K562 (cell line): Measurements from ENCODE around the gene PAN2. TPM values are rescaled to one million over a fixed set of nuclear protein-coding genes. Genes with fewer than 3 reads are reported as not detected.

ENCODE experiments used
- ARID1B ChIP-seq: fragments of 450-650 bp; IDR thresholded peaks from 2 replicates; pipeline ENCODE4 v1.6.1; 2016; ENCODE audit warnings: antibody characterized with exemption, mild to moderate bottlenecking, inconsistent platforms
- BHLHE40 ChIP-seq: IDR thresholded peaks from 2 replicates; pipeline ENCODE4 v1.6.1; 2011; ENCODE audit warnings: low read length, improper control_type of control experiment
- ELF4 ChIP-seq: fragments of 450-650 bp; formaldehyde crosslinking; IDR thresholded peaks from 2 replicates; pipeline ENCODE4 v1.4.0; 2022; ENCODE audit warnings: missing genetic modification characterization
- FOXK2 ChIP-seq, 2 experiments: fragments of 450-650 bp; IDR thresholded peaks in 1 of 2; conservative IDR thresholded peaks in 1 of 2; 2 replicates each; pipeline ENCODE4 v1.6.1; 2016; ENCODE audit warnings: low read depth in 2 of 2, mild to moderate bottlenecking in 1 of 2
- HNRNPUL1 ChIP-seq: fragments of 200-400 bp; formaldehyde crosslinking; IDR thresholded peaks from 2 replicates; pipeline ENCODE4 v1.6.1; 2017; ENCODE audit warnings: low read length
- L3MBTL2 ChIP-seq: fragments of 450-650 bp; IDR thresholded peaks from 2 replicates; pipeline ENCODE4 v1.6.1; 2016; ENCODE audit warnings: mild to moderate bottlenecking, moderate library complexity
- MAFK ChIP-seq: IDR thresholded peaks from 2 replicates; pipeline ENCODE4 v1.6.1; 2011; ENCODE audit warnings: low read length, improper control_type of control experiment
- NCOA4 ChIP-seq: fragments of 450-650 bp; IDR thresholded peaks from 2 replicates; pipeline ENCODE4 v1.6.1; 2018; ENCODE audit warnings: mild to moderate bottlenecking; ENCODE audit not compliant: partially characterized antibody
- NFIC ChIP-seq: fragments of 450-650 bp; IDR thresholded peaks from 2 replicates; pipeline ENCODE4 v1.6.1; 2017; ENCODE audit warnings: mild to moderate bottlenecking, inconsistent platforms
- NR0B1 ChIP-seq: fragments of 450-650 bp; IDR thresholded peaks from one replicate; pipeline ENCODE4 v1.6.1; 2018; ENCODE audit warnings: mild to moderate bottlenecking, moderate library complexity; ENCODE audit not compliant: partially characterized antibody
- NR2C1 ChIP-seq, 2 experiments: fragments of 450-650 bp; IDR thresholded peaks; 2 replicates each; pipeline ENCODE4 v1.6.1; 2017; ENCODE audit warnings: mild to moderate bottlenecking in 2 of 2, antibody characterized with exemption in 1 of 2, inconsistent platforms in 1 of 2, missing compliant biosample characterization in 1 of 2, missing genetic modification characterization in 1 of 2
- PCBP1 ChIP-seq: fragments of 200-400 bp; formaldehyde crosslinking; IDR thresholded peaks from 2 replicates; pipeline ENCODE4 v1.6.1; 2018; ENCODE audit warnings: mild to moderate bottlenecking, low read depth, low read length; ENCODE audit not compliant: poor library complexity, severe bottlenecking
- POLR2A ChIP-seq: fragments of 450-650 bp; conservative IDR thresholded peaks from 2 replicates; pipeline ENCODE4 v1.6.1; 2016
- PURB ChIP-seq: sonication (generic); formaldehyde crosslinking; IDR thresholded peaks from 2 replicates; pipeline ENCODE4 v1.9.0; 2021; ENCODE audit warnings: low read depth, mild to moderate bottlenecking, missing genetic modification reagents
- RBM15 ChIP-seq: fragments of 200-400 bp; formaldehyde crosslinking; IDR thresholded peaks from 2 replicates; pipeline ENCODE4 v1.6.1; 2018; ENCODE audit warnings: mild to moderate bottlenecking, low read length, moderate library complexity; ENCODE audit not compliant: insufficient read depth
- RCOR1 ChIP-seq, 2 experiments: IDR thresholded peaks; 2 replicates each; pipeline ENCODE4 v1.6.1; 2012; ENCODE audit warnings: low read depth in 2 of 2, low read length in 2 of 2, borderline replicate concordance in 1 of 2, improper control_type of control experiment in 1 of 2
- SLC30A9 ChIP-seq: fragments of 250-450 bp; sonication (Bioruptor Pico); IDR thresholded peaks from 2 replicates; pipeline ENCODE4 v1.8.0; 2022; ENCODE audit warnings: mild to moderate bottlenecking, moderate library complexity
- SMAD1 ChIP-seq: fragments of 150-350 bp; IDR thresholded peaks from 2 replicates; pipeline ENCODE4 v1.6.1; 2014; ENCODE audit warnings: low read length, low read depth; ENCODE audit not compliant: partially characterized antibody
- SRSF7 ChIP-seq: fragments of 200-400 bp; formaldehyde crosslinking; optimal IDR thresholded peaks from 2 replicates; pipeline ENCODE3; 2017; ENCODE audit warnings: mild to moderate bottlenecking, low read depth, low read length
- THRAP3 ChIP-seq: fragments of 450-650 bp; IDR thresholded peaks from 2 replicates; pipeline ENCODE4 v1.6.1; 2016; ENCODE audit warnings: mild to moderate bottlenecking, inconsistent platforms, borderline replicate concordance
- ZBTB1 ChIP-seq: sonication (generic); formaldehyde crosslinking; IDR thresholded peaks from 2 replicates; pipeline ENCODE4 v1.8.1; 2023; ENCODE audit warnings: missing genetic modification reagents, low read depth, mild to moderate bottlenecking, borderline replicate concordance
- ZNF121 ChIP-seq: sonication (generic); formaldehyde crosslinking; conservative IDR thresholded peaks from 2 replicates; pipeline ENCODE4 v1.8.0; 2022; ENCODE audit warnings: missing genetic modification reagents
- ZNF140 ChIP-seq: fragments of 250-450 bp; sonication (Bioruptor Pico); IDR thresholded peaks from 2 replicates; pipeline ENCODE4 v1.8.0; 2021; ENCODE audit warnings: moderate library complexity, mild to moderate bottlenecking, inconsistent platforms
- ZNF3 ChIP-seq: fragments of 250-450 bp; sonication (Bioruptor Pico); IDR thresholded peaks from 2 replicates; pipeline ENCODE4 v1.5.0; 2021; ENCODE audit warnings: mild to moderate bottlenecking, moderate library complexity
- ZNF449 ChIP-seq: fragments of 250-450 bp; sonication (Bioruptor Pico); IDR thresholded peaks from 2 replicates; pipeline ENCODE4 v1.8.0; 2022; ENCODE audit warnings: moderate library complexity, mild to moderate bottlenecking, inconsistent platforms
- polyA plus RNA-seq, 8 experiments: library from polyadenylated mRNA; depleted of rRNA in 4 of 8; stranded (reverse) in 5 of 8; unstranded in 3 of 8; fragments of >200 nt; fragmentation: Nextera tagmentation in 2 of 8; fragmentation: Illumina TruSeq in 1 of 8; extraction: Ambion mirVana in 2 of 8; extraction: Trizol in 1 of 8; gene quantifications; 2 replicates each; pipeline versions ENCODE4 v1.2.1 to v1.2.3, GENCODE V29; 2011 to 2014; ENCODE audit warnings: inconsistent platforms in 1 of 8, missing spikeins in 1 of 8
- total RNA-seq, 7 experiments: library from RNA; depleted of rRNA in 6 of 7; stranded (reverse); fragments of >200 nt in 6 of 7; fragmentation: Illumina TruSeq in 2 of 7; extraction: Trizol in 2 of 7; gene quantifications; 2 replicates each; pipeline versions ENCODE4 v1.2.1 to v1.2.3, GENCODE V29; 2011 to 2021; ENCODE audit warnings: low replicate concordance in 1 of 7

PAN2 gene
- total and polyA plus RNA-seq, 9 of the 15 experiments (the other 6 are each of a cell fraction or from before 2014, with no cell fraction given), result 15.0 to 66.1 (median 25.9) TPM

- TF ChIP-seq NCOA4 (no peak), NR2C1 (IDR thresholded peaks at IDR 0.05) (peak; percentile 77), NR2C1 (tag; IDR thresholded peaks at IDR 0.05) (peak; percentile 89), BHLHE40 (peak; percentile 95), SLC30A9 (CRISPR knock-in tag) (no peak), ZNF3 (CRISPR knock-in tag) (no peak), PCBP1 (peak; percentile 56), ZNF121 (CRISPR knock-in tag) (no peak), NFIC (no peak), ZNF449 (no peak), ARID1B (peak; percentile 26; the same call in 1 of the 2 replicates), POLR2A (peak; percentile 88), HNRNPUL1 (no peak), RCOR1 (IDR thresholded peaks at IDR 0.05; ENCODE audit: borderline replicate concordance in 1 of 2, low read depth in 2 of 2, low read length in 2 of 2) (no peak), NR0B1 (no peak), ZNF140 (no peak), ELF4 (no peak), SRSF7 (no peak), ZBTB1 (CRISPR knock-in tag) (no peak), L3MBTL2 (peak; percentile 85), RBM15 (no peak), SMAD1 (peak; percentile 23), FOXK2 (conservative IDR thresholded peaks at IDR 0.05 in 1 of 2, IDR thresholded peaks at IDR 0.05 in 1 of 2; ENCODE audit: low read depth in 2 of 2) (no peak; a peak in 1 of 4 replicates), PURB (no peak), MAFK (no peak), THRAP3 (no peak)
These were observed 18.0 kb downstream of the PAN2 start, which contains the start of gene CNPY2 (continued) for GRCh38 chr12:56315622-56316473.
